NK-92 (cell line): ENCODE results near the gene NT5C1B.
"Not testable (repeated sequence)": the region's sequence is repeated elsewhere in the genome, so short reads cannot be mapped to it uniquely, and the experiment has no call there.

ENCODE experiments used
- DNase-seq: peaks from one replicate; lab custom pipeline; 2025; ENCODE audit not compliant: unreplicated experiment; lab: John Stamatoyannopoulos, UW

The NT5C1B gene

DNA sequence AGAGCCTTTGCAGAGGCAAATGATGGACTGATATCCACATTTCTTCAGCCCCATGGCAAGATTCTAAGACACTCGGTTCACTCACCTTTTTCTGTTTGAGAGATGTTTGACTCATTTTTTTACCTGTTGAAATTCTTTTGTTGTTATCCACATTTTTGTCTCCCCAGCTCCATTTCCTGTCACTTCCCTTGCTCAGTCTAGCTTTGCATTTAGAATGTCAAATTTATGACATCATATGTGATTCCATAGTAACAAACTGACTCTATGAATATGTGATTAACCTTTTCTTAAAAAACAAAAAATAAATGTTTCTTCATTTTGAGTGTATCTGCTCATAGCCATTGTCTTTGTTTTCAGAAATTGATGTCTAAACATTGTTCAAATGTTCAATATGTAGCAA is at the start of gene NT5C1B:
Gene NT5C1B, minus strand, starts transcription at position 216 of the 400 bp plus-strand sequence. Its CDS starts 101 bp downstream, at position 115.
- DNase-seq: no peak

DNA sequence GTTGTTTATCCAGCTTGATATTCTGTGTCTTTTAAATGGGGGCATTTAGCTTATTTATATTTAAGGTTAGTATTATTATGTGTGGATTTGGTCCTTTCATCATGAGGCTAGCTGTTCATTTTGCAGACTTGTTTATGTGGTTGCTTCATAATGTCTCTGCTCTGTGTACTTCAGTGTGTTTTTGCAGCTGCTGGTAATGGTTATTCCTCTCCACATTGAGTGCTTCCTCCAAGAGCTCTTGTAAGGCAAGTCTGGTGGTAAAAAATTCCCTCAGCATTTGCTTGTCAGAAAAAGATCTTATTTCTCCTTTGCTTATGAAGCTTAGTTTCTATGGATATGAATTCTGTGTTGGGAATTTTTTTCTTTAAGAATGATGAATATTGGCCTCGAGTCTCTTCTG is 47.8 kb upstream of the NT5C1B start:
- no peak for DNase-seq

DNA sequence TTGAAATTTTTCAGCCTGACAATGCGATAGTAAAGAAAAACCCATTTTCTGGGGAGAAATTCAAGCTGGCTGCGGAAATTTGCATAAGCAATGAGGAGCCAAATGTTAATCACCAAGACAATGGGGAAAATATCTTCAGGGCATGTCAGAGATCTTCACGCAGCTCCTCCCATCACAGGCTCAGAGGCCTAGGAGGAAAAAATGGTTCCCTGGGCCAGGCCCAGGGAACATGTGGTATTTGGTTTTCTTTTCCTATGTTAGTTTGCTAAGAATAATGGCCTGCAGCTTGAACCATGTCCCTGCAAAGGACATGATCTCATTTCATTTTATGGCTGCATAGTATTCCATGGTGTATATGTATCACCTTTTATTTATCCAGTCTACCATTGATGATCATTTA is 43.3 kb upstream of the NT5C1B start:
- DNase-seq: not testable (repeated sequence)

DNA sequence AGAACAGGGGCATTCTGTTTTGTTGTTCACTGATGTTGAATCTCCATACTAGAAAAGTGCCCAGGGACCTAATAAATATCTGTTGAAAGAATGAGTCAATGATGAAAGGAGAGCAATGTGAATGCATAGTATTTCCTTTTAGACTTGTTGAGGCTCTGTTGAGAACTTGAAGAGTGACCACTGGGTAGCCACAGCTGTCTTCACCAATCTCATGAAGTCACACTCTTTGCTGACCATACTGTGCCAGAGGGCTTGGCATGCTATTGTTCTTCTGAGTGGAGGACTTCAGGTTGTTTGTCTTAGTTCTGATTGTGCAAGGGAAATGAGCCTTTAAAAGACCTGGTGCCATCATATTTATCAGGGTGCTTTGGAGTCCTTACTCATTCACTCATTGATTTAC is 41.6 kb upstream of the NT5C1B start:
- no peak for DNase-seq

DNA sequence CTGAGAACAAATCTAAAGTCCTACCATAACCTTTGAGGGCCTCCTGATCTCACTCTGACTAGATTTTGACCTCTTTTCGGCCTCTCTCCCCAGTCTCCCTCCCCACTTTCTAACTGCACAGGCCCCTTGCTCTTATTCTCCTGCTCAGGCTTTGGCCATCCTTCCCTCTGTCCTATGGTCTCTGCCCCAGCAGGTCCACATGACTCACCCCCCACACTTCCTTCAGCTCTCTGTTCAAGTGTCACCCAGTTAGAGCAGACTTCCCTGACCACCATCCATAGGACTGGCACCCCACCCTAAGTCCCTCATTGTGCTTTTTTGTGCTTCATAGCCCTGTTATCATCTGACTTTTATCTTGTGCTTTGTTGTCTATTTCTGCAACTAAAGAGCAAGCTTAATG is 41.2 kb upstream of the NT5C1B start:
- no peak for DNase-seq

DNA sequence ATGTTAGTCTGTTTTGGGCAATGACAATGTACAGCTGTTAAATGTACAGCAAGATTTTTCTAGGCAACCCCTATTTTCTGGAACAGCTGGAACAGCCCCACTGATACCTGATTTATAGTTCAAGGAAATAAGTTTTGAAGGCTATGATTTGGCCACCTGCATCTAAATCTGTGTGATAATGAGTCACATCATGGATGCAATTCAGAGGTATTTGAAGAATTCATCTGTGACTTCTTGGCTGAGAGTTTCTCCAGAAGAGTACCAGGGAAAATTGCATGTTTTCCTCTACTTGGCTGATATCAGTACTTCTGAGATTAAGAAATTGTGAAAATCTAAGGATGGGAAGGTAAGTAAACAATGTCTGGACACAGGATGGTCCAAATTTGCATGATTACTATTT is 40.7 kb upstream of the NT5C1B start:
- no peak for DNase-seq

DNA sequence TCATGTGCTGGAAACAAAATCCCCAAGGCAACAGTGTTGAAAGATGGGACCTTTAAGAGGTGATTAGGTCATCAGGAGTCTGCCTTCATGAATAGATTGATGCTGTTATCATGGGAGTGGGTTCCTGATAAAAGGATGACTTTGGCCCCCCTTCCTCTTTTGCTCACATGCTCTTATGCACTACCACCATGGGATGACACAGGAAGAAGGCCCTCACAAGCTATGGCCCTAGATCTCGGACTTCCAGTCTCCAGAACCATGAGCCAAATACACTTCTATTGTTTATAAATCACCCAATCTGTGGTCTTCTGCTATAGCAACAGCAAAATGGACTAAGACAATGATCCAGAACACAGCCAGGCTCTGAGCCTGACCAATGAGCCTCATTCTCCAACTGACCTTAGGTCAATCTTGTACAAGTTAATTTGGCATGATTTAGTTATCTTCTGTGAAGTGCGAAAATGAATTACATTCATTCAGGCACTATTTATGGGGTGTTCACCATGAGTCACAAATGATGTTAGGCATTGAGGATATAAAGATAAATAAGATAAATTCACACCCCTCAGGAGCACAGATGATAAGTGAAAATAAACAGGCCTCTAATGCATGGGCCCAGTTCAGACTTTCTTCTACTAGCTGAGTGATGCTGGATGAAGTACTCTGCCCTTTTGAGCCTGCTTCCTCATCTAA is 37.7 kb upstream of the NT5C1B start:
- DNase-seq: no peak

DNA sequence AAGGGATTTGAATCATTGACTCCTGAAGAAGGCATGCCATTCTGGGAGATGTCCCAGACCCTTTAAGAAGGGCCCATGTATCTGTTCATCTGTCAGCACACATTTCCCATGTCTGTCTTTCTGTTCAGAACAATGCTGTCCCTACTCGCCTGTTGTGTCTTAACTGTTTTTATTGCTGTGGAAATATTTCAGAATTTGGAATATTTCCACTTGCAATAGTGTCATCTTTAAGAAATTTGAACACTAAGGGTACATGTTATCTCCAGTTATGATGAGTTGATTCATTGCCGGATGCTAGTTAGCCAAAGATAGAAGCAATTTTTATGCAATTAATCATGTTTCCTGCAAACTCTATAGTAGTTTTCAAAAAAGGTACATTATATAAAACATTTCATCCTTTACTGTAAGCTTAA is 36.9 kb upstream of the NT5C1B start:
- no peak for DNase-seq

DNA sequence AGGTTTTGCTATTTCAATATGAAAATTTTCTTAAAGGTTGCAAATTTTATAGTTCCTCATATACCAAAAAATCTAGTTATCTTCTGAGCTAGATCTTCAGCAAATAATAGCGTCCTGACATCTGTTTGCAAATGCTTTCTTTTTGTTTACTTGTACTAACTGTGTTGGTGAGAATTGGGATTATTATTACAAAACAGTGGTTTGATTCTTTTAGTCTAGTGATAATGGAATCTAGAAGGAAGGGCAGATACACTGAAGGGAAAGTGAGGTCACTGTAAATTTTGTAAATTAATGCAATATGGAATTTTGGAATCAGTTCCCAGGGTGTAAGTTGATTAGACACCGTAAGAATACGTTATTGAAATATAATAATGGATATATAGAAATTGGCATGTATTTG is 36.2 kb upstream of the NT5C1B start:
- DNase-seq: no peak

DNA sequence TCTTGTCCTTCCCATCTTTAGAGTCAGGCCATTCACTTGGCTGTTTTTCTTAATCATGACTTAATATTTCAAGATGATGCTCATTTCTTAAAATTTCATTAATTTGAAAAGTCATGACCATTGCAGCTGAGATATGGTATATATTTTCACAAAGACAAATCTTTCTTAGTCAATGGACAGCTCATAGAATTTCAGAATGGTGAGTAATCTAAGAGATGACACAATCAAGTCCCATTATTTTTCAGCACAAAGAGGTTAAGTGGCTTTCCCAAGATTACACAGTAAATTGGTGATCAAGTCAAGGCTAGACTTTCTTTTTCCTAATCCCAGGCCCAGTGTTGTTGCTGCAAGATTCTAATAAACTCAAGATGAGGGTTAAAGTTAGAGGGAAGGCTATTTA is 34.4 kb upstream of the NT5C1B start:
- no peak for DNase-seq

DNA sequence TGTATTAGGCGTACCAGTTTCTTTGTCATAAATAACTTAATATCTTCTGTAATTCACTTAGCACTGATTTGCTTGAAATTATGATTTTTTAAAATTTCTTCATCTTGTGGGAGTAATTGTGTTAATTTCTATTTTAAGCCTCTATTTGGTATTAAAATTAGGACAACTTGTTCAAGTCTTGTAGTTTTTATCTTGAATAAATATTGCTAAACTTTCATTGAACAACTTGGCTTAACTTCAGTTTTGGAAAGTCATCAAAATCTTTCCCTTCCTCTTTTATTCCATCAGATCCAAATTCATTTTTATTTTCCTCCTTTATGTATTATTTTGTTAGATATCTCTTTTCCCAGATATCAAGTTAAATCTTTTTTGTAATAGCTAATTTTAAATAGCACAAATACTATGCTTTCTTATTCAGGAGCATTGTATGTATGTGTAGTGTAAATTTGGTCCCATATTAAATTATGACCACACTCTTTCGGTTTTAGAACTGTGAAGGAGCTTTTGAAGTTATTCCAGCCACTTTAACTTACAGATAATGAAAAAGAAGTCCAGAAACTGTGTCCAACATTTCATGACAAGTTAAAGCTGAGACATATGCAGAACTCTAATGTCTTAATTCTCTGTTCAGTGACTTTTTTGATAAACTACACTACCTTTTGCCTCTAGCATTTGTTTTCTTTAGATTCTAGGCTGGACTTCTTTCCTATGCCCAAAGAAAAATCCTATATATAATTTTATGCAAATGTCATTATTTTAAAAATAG is 31.7 kb upstream of the NT5C1B start:
- DNase-seq: no peak

DNA sequence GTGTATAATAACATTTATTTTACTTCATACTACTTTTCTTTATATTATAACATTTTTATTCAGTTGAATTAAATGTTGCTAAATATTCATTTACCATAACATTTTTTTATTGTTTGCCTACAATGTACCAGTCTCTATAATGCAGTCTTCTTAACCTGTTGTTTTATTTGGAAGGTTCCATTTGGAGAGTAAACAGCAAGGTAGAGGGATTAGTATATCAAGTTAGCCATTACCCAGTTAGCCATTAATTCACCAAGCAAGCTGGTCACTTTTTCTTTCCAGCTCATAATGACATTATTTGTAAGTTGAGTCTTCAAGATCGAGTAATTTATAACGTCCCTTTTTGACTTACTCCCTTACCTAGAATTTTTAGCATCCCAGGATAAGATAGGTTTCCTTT is 29.7 kb upstream of the NT5C1B start:
- no peak for DNase-seq

DNA sequence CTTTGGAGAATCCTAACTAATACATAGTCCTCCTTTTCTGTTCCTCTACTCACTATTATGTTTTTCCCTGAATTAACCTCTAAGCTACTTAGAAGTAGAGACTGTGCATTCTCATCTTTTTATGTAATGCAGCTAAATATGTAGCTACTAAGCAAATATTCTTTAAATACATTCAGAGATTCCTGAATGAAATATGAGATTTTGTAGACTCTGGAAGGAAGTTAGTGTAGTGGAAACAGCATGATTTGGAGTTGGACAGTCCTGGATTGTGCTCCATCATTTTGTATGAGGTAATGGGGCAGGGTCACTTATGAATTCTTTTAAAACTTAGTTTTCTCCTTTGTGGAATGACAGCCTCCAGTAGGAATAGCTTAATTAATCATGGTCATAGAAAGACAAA is 24.7 kb upstream of the NT5C1B start:
- no peak for DNase-seq

DNA sequence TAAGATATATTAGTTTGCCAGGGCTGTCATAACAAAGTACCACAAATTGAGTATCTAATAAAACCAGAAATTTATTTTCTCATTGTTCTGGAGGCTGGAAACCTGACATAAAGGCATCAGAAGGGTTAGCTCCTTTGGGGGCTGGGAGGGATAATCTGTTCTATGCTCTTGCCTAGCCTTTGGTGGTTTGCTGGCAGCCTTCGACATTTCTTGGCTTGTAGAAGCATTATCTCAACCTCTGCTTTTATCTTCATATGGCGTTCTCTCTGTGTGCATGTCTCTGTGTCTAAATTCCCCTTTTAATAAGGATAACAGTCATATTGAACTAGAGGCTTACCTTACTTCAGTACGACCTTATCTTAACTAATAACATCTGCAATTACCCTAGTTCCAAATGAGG is 22.8 kb upstream of the NT5C1B start:
- DNase-seq: no peak

DNA sequence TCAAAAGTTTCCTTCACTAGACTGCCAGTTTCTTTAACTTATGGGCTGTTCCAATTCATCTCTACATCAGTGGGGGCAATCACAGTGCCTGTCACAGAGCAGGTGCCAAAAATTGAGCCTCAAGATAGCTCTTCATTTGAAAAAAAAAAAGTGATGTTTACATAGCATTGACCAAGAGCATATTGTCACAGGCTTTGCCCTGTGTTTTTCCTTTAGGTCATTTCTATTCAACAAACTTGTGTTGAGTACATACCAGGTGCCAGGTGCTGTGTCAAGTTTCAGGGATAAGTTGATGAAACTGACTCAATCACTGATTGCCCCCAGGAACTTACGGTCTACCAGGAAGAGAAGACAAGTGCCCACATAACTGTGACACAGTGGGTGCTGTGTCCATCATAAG is 22.2 kb upstream of the NT5C1B start:
- DNase-seq: no peak

DNA sequence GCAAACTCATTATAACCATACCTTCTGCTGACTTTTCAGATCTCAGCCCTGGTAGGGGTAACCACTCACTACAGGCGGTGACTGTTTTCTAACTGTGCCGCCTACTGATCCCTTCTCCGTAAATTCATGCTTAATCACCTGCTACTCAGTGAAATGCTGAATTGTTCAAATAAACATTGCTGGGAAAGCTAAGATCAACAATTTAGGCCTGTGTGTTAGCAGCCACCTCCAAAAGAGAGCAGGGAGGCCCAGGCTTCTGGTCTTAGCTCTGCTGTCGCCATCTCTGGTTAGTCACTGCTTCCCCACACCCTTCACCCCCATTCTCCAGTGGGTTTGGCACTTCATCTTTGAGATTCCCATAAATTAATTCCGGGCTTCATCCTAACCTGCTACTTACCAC is 21.8 kb upstream of the NT5C1B start:
- no peak for DNase-seq

DNA sequence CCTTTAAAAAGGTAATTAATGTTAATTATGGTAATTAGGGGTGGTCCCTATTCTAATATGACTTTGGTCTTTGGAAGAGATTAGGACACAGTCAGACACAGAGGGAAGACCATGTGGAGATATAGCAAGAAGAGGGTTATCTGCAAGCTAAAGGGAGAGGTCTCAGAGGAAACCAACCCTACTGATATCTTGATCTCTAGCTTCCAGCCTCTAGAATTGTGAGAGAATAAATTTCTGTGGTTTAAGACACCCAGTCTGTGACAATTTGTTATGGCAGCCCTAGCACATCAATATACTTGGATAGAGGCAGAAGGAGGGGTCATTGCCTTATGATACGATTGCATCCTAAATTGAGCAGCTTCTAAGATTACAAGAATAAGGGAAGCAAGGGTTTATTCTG is 21.3 kb upstream of the NT5C1B start:
- no peak for DNase-seq

DNA sequence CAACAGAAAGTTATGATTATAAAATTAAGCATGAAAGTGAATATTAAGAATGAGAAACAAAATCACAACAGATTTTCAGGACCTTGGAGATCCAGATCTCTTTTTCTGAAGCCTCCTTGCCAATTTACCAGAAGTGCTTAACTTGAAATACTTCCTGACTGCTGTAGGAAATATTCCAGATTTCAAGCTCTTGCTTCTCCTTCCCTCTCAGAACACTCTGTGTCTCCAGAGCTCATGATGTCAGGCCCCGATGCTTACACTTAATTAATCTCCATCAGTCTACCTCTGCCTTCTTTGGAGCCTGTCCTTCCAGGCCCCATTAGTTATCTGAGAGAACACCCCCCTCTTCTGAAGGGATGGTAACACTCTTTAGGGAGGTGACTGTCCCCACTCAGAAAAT is 20.7 kb upstream of the NT5C1B start:
- DNase-seq: no peak

DNA sequence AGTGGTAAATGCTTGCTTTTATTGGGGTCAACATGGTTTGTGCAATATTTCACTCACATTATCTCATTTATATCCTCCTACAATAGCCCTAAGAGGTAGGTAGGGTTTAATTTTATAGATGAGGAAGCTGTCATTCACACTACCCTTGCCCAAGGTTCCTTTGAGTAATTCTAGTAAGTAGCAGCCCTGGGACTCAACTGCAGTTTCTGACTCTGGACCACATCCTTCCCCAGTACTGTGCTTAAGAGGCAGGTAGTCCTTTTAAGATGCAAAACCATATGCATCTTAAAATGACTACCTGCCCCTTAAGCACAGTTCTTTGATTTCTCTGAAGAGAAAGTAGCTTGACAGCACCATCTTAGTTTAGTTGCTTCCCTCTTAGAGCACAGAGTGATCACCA is 15.7 kb upstream of the NT5C1B start:
- no peak for DNase-seq

DNA sequence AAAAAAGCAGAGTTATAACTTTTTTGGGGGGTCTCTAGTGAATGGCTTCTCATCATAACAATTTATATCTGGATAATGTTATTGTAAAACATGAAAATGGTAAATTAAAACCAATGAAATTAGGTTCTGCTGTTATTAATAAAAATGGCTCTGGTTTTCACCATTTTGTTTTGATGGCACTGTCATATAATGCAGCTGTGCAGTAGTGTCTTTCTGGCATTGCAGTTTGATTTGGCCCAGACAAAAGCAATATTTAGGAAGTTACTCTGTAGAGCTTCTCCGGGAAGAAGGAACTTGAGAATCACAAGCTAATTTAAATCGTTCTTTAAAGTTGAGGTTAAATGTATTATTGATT is 15.1 kb upstream of the NT5C1B start:
- no peak for DNase-seq

DNA sequence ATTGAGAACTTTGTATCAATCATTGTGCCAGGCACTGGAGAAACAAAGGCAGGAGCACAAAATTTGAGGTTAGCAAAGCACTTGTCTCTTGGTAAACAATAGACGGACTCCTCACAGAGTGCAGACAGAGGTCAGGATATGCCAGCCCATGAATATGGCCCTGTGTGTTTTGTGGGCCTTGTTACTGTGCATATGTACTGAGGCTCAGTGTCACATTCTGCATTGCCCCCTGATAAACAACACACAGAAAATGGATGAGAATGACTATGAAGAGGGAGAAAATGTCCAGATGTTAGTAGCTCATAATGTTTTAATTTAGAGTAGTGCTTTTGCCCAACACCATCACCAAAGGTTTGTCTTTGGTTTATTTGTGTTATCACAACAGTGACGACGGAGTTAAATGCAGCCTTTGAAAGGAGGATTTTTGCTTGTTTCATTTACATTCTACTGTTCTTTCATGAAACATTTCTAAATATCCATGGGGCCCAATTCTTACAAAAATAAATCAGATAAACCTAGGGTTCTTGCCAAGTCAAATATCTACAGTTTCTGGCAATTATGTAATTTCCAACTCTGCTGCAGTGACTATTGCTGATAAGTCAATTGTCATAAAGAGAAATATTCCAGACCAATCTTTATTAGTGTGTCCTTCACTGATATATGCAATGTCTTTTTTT is 14.6 kb upstream of the NT5C1B start:
- no peak for DNase-seq

DNA sequence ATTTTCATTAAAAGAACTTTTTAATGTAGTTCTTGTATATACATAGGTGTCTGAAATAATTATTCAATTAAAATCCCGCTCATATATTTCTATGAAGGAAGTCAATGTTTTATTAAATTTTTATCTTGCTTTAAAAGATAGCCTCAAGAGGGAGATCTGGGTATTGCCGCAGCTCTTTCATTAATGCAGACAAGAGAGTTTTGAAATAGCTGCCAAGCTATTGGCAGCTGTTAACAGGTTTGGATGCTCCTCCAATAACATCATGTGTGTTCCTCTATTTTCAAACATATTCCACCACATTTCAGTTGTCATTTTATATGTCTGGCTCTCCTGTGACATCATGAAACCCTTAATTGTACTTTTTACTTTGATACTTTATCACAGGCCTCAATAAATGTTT is 12.9 kb upstream of the NT5C1B start:
- DNase-seq: no peak
